Activated CD8-positive, alpha-beta memory T cell treated with anti-CD3 and anti-CD28 coated beads, Interleukin-2, amount 50 U/mL, for 24 hours (primary cell): ENCODE results near the gene ZNF174.

Experiments
- DNase-seq: peaks from one replicate; pipeline ENCODE4 v3.0.0-alpha.2; 2020; ENCODE audit errors: extremely low read depth

ZNF174 gene

DNA sequence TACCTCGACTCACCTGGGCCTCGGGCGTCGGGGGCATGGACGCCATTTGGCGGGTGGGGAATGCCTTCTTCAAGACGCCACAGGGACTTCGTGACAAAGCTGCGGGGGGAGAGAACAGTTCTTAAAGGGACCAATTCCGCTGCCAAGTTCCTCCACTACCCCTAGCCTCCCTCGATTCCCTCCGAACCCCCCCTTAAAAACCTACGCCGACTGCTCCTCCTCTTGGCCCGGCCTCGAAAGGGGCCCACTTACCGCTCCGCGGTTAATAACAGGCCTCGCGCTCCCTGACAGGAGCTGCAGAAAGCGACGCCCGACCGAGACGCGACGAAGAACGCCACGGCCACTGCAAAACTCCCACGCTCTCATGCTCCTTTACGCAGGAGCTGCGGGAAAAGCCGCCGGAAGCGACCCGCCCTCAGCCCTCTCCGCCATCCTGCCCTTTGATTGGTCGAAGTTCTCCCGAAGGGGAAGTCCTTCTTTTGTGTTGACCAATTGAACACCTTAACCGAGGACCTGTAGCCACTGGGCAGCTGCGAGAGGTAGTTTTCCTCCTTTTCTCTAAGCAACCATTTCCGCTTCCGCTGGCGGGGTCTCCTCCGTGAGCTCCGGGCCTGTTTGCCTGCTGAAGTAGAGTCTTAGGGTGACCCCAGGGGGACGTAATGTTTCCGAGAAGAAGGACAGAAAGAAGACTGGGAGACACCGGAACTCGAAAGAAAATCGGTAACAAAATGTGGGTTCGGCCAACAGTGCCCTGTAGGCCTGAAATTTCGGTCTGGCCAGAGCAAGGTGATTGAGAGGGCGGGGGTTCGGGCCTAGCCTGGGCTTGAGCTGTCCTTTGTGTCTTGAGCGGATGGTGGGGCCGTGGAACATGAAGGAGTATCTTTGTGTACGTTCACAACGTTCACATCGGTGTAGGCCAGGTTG is 42.4 kb downstream of the ZNF174 start, which contains the start of the genes NAA60 and ZNF597:
TSS of gene NAA60 (plus strand) at position 573 of the 924 bp plus-strand sequence. CDS start 32,548 bp downstream, outside the sequence.
TSS of gene ZNF597 (minus strand) at position 397 of the 924 bp plus-strand sequence. CDS start at position 46, 351 bp downstream.
- DNase-seq = peak; percentile 47

DNA sequence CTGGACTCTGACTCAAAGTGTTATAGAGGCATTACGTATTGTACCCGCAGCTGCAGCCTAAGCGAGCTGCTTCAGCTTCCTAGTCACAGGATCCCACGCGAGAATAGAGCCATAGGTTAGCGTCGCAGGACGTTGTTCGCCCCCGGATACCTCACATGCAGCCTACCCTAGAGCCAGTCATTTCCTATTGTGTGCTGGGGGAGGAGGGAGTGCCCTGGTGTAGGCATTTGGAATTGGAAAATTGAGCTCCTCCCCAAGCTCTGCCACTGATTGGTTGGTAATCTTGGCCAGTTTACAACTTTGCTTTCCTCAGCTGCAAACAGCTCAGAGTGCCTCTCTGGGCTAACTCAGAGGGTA is 43.0 kb downstream of the ZNF174 start:
- no peak for DNase-seq

DNA sequence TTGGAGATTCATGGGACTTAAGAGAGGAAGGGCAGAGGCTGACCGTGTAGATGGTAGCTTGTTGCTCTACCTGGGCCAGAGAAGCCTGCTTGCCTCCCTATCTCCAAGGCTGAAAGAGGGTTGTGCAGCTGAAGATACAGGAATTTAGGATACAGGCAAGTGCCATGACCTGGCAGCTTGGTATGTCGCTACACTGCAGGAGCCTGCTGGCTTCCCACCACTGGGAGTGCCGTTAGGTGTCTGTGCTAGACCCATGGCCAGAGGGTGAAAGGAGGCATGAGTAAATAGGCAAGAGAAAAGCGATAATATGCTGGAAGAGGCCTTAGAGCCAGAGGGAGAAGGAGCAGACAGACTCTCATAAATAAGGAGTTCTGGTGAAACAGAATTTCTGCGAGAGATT is 53.1 kb downstream of the ZNF174 start:
- no peak for DNase-seq

DNA sequence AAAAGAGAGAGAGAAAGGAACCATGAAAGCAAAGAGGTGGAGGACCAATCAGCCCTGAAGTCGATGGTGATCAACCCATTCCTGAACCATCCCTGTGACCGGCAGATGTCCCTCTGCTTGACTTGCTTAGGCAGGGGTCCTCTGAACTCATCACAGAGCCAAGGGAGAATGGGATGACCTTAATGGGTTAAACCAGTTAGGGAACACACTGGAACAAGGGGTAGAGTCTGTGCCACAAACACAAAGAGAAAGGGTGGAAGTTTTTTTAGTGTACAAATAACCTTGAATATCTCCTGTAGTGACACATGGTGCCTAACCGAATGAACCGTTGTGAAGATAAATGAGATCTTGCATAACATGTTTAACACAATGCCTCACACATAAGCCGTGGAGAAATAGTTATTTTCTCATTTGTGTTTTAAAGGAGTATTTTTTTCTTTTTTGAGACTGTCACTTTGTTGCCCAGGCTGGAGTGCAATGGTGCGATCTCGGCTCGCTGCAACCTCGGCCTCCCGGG is 53.7 kb downstream of the ZNF174 start:
- DNase-seq = no peak

DNA sequence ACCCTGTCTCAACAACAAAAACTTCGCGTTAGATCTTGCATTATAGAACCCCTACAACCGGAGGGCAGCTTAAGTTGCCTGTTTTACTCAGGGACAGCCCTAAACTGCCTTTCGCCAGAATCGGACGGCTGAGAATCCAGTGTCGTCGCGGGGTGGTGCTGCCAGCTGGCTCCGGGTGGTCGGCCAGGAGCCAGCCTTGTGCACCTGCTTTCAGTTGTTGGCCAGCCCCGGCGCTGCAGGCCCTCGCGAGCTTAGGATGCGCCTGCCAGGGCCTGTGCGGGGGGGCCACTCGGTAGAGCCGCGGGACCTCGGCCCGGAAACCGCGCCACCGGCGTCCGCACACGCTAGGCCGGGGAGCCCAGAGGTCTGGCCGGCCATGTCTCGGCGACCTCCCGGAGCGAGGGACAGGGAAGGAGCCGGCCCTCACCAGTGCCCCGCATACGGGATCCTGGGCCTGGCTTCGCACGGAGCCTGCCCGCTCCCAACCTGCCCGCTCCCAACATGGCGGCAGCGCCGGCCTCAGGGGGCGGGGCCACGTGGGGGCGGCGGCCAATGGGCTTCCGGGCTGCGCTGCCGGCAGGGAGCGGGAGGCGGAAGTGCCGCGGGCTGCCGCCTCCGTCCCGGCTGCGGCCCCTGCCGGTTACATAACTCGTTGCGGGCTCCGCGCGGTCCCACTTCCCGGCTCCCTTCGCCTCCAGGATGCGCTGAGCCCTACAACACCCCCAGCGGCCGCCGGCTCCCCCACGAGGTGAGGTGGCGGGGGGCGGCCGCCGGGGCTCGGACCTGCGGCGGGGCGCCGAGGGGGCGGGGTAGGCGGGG is 56.6 kb downstream of the ZNF174 start:
- DNase-seq = peak; percentile 60

DNA sequence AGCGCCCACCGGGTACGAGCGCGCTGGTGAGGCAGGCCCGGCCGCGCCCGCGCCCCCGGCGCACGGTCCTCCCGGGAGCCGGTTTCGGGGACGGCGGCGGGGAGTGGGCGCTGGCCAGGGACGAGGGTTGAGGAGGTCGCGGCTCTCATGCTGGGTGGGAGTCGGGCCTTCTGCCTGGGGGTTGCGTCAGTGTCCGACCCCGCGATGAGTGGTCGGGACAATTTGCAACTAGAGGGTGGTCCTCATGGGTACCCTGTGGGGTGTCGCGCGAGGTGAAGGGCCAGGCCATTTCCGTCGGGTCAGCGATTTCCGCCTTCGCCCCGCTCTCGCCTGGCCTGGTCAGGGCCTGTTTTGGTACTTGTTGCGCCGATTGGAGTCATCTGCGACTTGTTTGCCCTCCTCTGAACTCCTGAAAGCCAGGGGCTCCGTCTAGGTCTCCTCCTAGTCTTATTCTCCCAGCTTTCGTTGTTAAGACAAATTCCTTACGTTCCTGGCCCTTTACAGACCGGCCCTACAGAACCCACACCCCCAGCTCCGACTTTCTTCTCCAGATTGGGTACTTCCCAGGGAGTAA is 57.4 kb downstream of the ZNF174 start:
- DNase-seq = no peak

DNA sequence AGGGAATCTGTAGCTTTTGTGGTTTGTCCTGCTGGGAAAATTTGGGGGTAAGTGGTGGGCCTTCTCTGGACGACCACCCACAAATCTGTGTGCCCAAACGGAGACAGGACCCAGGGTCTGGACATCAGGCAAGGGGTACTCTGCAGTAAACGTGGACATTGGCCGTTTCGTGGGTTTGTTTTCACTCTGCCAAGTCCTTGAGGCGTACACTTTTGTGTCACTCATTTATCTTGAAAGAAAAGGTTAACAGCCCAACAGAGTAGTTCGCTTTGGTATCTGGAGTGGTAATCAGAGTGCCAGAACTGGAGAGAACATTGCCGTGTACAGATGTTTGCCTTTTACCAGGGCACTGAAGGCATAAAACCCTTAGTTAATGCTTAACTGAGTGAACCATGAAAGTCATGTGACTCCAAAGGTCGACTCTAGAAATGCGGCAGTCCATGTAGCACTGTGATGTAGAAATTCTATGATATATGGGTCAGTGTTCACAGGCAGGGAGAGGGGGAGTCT is 57.9 kb downstream of the ZNF174 start:
- DNase-seq = no peak
